ENCODE measurements around the gene GNGT1. TPM values are rescaled to one million over a fixed set of nuclear protein-coding genes. Genes with fewer than 3 reads are reported as not detected.

GNGT1 gene
- total RNA-seq (2012; rRNA removed) = not detected in 2 replicates

GRCh38 chr7:93906267-93906666 lies at the start of gene GNGT1:
TSS of gene GNGT1 (plus strand) at chr7:93906567. CDS start at chr7:93906747, 180 bp downstream.
- Histone ChIP-seq H3K9me3 (replicated peaks; ENCODE audit: low read length) (no peaks in the 10 kb centered on the region), H3K4me2 (ENCODE audit: low read length) (no peak within 1 kb of the TSS), H3K36me3 (ENCODE audit: insufficient read depth, low read length) (no peaks in the 10 kb centered on the region), H3K27me3 (ENCODE audit: control insufficient read depth, insufficient read depth, low read length) (no peaks in the 10 kb centered on the region), H3K9ac (ENCODE audit: low read depth, low read length) (no peak within 1 kb of the TSS), H3K4me1 (ENCODE audit: control insufficient read depth, insufficient read depth, low read length) (peaks cover 3% of the 10 kb centered on the region), H3K4me3 (ENCODE audit: low read length) (no peak within 1 kb of the TSS)

- Histone ChIP-seq H3K4me2 (ENCODE audit: low read length) (no peak overlapping the region), H3K4me1 (ENCODE audit: control insufficient read depth, insufficient read depth, low read length) (peaks cover 11% of the 10 kb centered on the region), H3K9me3 (replicated peaks; ENCODE audit: low read length) (no peaks in the 10 kb centered on the region), H3K27me3 (ENCODE audit: control insufficient read depth, insufficient read depth, low read length) (no peaks in the 10 kb centered on the region), H3K9ac (ENCODE audit: low read depth, low read length) (no peak overlapping the region), H3K36me3 (ENCODE audit: insufficient read depth, low read length) (no peaks in the 10 kb centered on the region), H3K4me3 (ENCODE audit: low read length) (no peak overlapping the region)
Measured at GRCh38 chr7:93858857-93859256, 47.5 kb upstream of the GNGT1 start.

GRCh38 chr7:93860261-93860660 lies 46.1 kb upstream of the GNGT1 start:
- Histone ChIP-seq H3K9ac (ENCODE audit: low read depth, low read length) (no peak overlapping the region), H3K4me2 (ENCODE audit: low read length) (no peak overlapping the region), H3K27me3 (ENCODE audit: control insufficient read depth, insufficient read depth, low read length) (no peaks in the 10 kb centered on the region), H3K4me3 (ENCODE audit: low read length) (no peak overlapping the region), H3K4me1 (ENCODE audit: control insufficient read depth, insufficient read depth, low read length) (peaks cover 11% of the 10 kb centered on the region), H3K36me3 (ENCODE audit: insufficient read depth, low read length) (no peaks in the 10 kb centered on the region), H3K9me3 (replicated peaks; ENCODE audit: low read length) (no peaks in the 10 kb centered on the region)

GRCh38 chr7:93861325-93861949 lies 44.9 kb upstream of the GNGT1 start:
- H3K9me3 ChIP-seq (replicated peaks; ENCODE audit: low read length) = no peaks in the 10 kb centered on the region
- H3K4me2 ChIP-seq (ENCODE audit: low read length) = no peak overlapping the region
- no peaks in the 10 kb centered on the region for H3K27me3 ChIP-seq (ENCODE audit: control insufficient read depth, insufficient read depth, low read length)
- H3K4me1 ChIP-seq (ENCODE audit: control insufficient read depth, insufficient read depth, low read length) = peaks cover 3% of the 10 kb centered on the region
- H3K36me3 ChIP-seq (ENCODE audit: insufficient read depth, low read length) = no peaks in the 10 kb centered on the region
- H3K9ac ChIP-seq (ENCODE audit: low read depth, low read length) = no peak overlapping the region
- H3K4me3 ChIP-seq (ENCODE audit: low read length) = no peak overlapping the region

- no peaks in the 10 kb centered on the region for H3K36me3 ChIP-seq (ENCODE audit: insufficient read depth, low read length)
- H3K9me3 ChIP-seq (replicated peaks; ENCODE audit: low read length) = no peaks in the 10 kb centered on the region
- no peaks in the 10 kb centered on the region for H3K4me1 ChIP-seq (ENCODE audit: control insufficient read depth, insufficient read depth, low read length)
- no peak overlapping the region for H3K4me3 ChIP-seq (ENCODE audit: low read length)
- no peaks in the 10 kb centered on the region for H3K27me3 ChIP-seq (ENCODE audit: control insufficient read depth, insufficient read depth, low read length)
- no peak overlapping the region for H3K4me2 ChIP-seq (ENCODE audit: low read length)
- no peak overlapping the region for H3K9ac ChIP-seq (ENCODE audit: low read depth, low read length)
Measured at GRCh38 chr7:93862651-93863050, 43.7 kb upstream of the GNGT1 start.

GRCh38 chr7:93866886-93867285 lies 39.5 kb upstream of the GNGT1 start:
- Histone ChIP-seq H3K9me3 (replicated peaks; ENCODE audit: low read length) (no peaks in the 10 kb centered on the region), H3K4me1 (ENCODE audit: control insufficient read depth, insufficient read depth, low read length) (no peaks in the 10 kb centered on the region), H3K36me3 (ENCODE audit: insufficient read depth, low read length) (no peaks in the 10 kb centered on the region), H3K27me3 (ENCODE audit: control insufficient read depth, insufficient read depth, low read length) (no peaks in the 10 kb centered on the region), H3K4me2 (ENCODE audit: low read length) (no peak overlapping the region), H3K4me3 (ENCODE audit: low read length) (no peak overlapping the region), H3K9ac (ENCODE audit: low read depth, low read length) (no peak overlapping the region)

GRCh38 chr7:93873998-93874574 lies 32.3 kb upstream of the GNGT1 start:
- H3K4me2 ChIP-seq (ENCODE audit: low read length) = no peak overlapping the region
- no peak overlapping the region for H3K4me3 ChIP-seq (ENCODE audit: low read length)
- H3K9ac ChIP-seq (ENCODE audit: low read depth, low read length) = no peak overlapping the region
- H3K36me3 ChIP-seq (ENCODE audit: insufficient read depth, low read length) = no peaks in the 10 kb centered on the region
- no peaks in the 10 kb centered on the region for H3K9me3 ChIP-seq (replicated peaks; ENCODE audit: low read length)
- no peaks in the 10 kb centered on the region for H3K4me1 ChIP-seq (ENCODE audit: control insufficient read depth, insufficient read depth, low read length)
- no peaks in the 10 kb centered on the region for H3K27me3 ChIP-seq (ENCODE audit: control insufficient read depth, insufficient read depth, low read length)

- Histone ChIP-seq H3K4me2 (ENCODE audit: low read length) (no peak overlapping the region), H3K9me3 (replicated peaks; ENCODE audit: low read length) (no peaks in the 10 kb centered on the region), H3K4me3 (ENCODE audit: low read length) (no peak overlapping the region), H3K27me3 (ENCODE audit: control insufficient read depth, insufficient read depth, low read length) (no peaks in the 10 kb centered on the region), H3K36me3 (ENCODE audit: insufficient read depth, low read length) (no peaks in the 10 kb centered on the region), H3K4me1 (ENCODE audit: control insufficient read depth, insufficient read depth, low read length) (peaks cover 1% of the 10 kb centered on the region), H3K9ac (ENCODE audit: low read depth, low read length) (no peak overlapping the region)
Measured at GRCh38 chr7:93877742-93878141, 28.6 kb upstream of the GNGT1 start.

- Histone ChIP-seq H3K9me3 (replicated peaks; ENCODE audit: low read length) (no peaks in the 10 kb centered on the region), H3K9ac (ENCODE audit: low read depth, low read length) (no peak overlapping the region), H3K27me3 (ENCODE audit: control insufficient read depth, insufficient read depth, low read length) (no peaks in the 10 kb centered on the region), H3K4me3 (ENCODE audit: low read length) (no peak overlapping the region), H3K4me1 (ENCODE audit: control insufficient read depth, insufficient read depth, low read length) (peaks cover 10% of the 10 kb centered on the region), H3K36me3 (ENCODE audit: insufficient read depth, low read length) (no peaks in the 10 kb centered on the region), H3K4me2 (ENCODE audit: low read length) (no peak overlapping the region)
Measured at GRCh38 chr7:93879356-93879755, 27.0 kb upstream of the GNGT1 start.

GRCh38 chr7:93882468-93882867 lies 23.9 kb upstream of the GNGT1 start:
- Histone ChIP-seq H3K4me3 (ENCODE audit: low read length) (no peak overlapping the region), H3K9me3 (replicated peaks; ENCODE audit: low read length) (no peaks in the 10 kb centered on the region), H3K4me1 (ENCODE audit: control insufficient read depth, insufficient read depth, low read length) (peaks cover 10% of the 10 kb centered on the region), H3K27me3 (ENCODE audit: control insufficient read depth, insufficient read depth, low read length) (no peaks in the 10 kb centered on the region), H3K9ac (ENCODE audit: low read depth, low read length) (no peak overlapping the region), H3K36me3 (ENCODE audit: insufficient read depth, low read length) (no peaks in the 10 kb centered on the region), H3K4me2 (ENCODE audit: low read length) (no peak overlapping the region)

- no peak overlapping the region for H3K9ac ChIP-seq (ENCODE audit: low read depth, low read length)
- no peaks in the 10 kb centered on the region for H3K36me3 ChIP-seq (ENCODE audit: insufficient read depth, low read length)
- no peak overlapping the region for H3K4me2 ChIP-seq (ENCODE audit: low read length)
Measured at GRCh38 chr7:93883078-93883916, 23.1 kb upstream of the GNGT1 start.

More at GRCh38 chr7:93883078-93883916, 23.1 kb upstream of the GNGT1 start:
- H3K9me3 ChIP-seq (replicated peaks; ENCODE audit: low read length) = no peaks in the 10 kb centered on the region
- H3K4me3 ChIP-seq (ENCODE audit: low read length) = no peak overlapping the region
- no peaks in the 10 kb centered on the region for H3K27me3 ChIP-seq (ENCODE audit: control insufficient read depth, insufficient read depth, low read length)
- peaks cover 10% of the 10 kb centered on the region for H3K4me1 ChIP-seq (ENCODE audit: control insufficient read depth, insufficient read depth, low read length)
